C1 segment of cervical spinal cord (tissue), 14 donors: ENCODE measurements around the gene ANAPC2.

Experiments used
- DNase-seq, 14 donors: peaks; one replicate each; lab custom pipeline; 2025; lab: John Stamatoyannopoulos, UW

ANAPC2 gene

GRCh38 chr9:137188490-137189296 is at the start of gene ANAPC2, which contains the start of gene SSNA1:
ANAPC2 (minus strand) TSS chr9:137188560; CDS start chr9:137188532, 28 bp downstream.
SSNA1 (plus strand) TSS chr9:137188676; CDS start chr9:137188727, 51 bp downstream.
- DNase-seq: peak; percentile 65 to 97 (median 91)

- DNase-seq: peak in 1 of 14 donors; percentile 30
Measured at GRCh38 chr9:137236936-137237421, 48.6 kb upstream of the ANAPC2 start.

- peak; percentile 10 to 81 (median 56) for DNase-seq
Measured at GRCh38 chr9:137236238-137236935, 48.0 kb upstream of the ANAPC2 start.

GRCh38 chr9:137235424-137236237 is 47.3 kb upstream of the ANAPC2 start:
- DNase-seq: no peak

- no peak for DNase-seq
Measured at GRCh38 chr9:137234758-137235423, 46.5 kb upstream of the ANAPC2 start.

- DNase-seq: no peak
Measured at GRCh38 chr9:137234055-137234697, 45.8 kb upstream of the ANAPC2 start.

GRCh38 chr9:137233143-137233980 is 45.0 kb upstream of the ANAPC2 start:
- DNase-seq: no peak

- no peak for DNase-seq
Measured at GRCh38 chr9:137232510-137232909, 44.1 kb upstream of the ANAPC2 start.

GRCh38 chr9:137232101-137232500 is 43.7 kb upstream of the ANAPC2 start:
- no peak for DNase-seq

GRCh38 chr9:137231372-137232039 is 43.1 kb upstream of the ANAPC2 start:
- DNase-seq: no peak

- DNase-seq: no peak
Measured at GRCh38 chr9:137230705-137231371, 42.5 kb upstream of the ANAPC2 start, which contains the start of gene SLC34A3. SLC34A3 (plus strand) TSS chr9:137230901; CDS start chr9:137231703, 802 bp downstream.

GRCh38 chr9:137229903-137230704 is 41.7 kb upstream of the ANAPC2 start:
- DNase-seq: no peak

- DNase-seq: no peak
Measured at GRCh38 chr9:137228968-137229896, 40.9 kb upstream of the ANAPC2 start.

- DNase-seq: no peak
Measured at GRCh38 chr9:137228506-137228967, 40.2 kb upstream of the ANAPC2 start.

- DNase-seq: no peak
Measured at GRCh38 chr9:137227853-137228505, 39.6 kb upstream of the ANAPC2 start.
